IPS-NIHi11 (cell line): ENCODE measurements around the gene NACC1.
"Not testable (repeated sequence)": the region's sequence is repeated elsewhere in the genome, so short reads cannot be mapped to it uniquely, and the experiment has no call there.

ENCODE experiments used
- DNase-seq: peaks from one replicate; pipeline ENCODE4 v3.0.0; 2012; ENCODE audit warnings: mixed read lengths, low spot score

Gene NACC1

GRCh38 chr19:13146763-13147563 lies 28.9 kb downstream of the NACC1 start:
- DNase-seq: no peak

- DNase-seq: not testable (repeated sequence)
These were observed 31.1 kb downstream of the NACC1 start for GRCh38 chr19:13149173-13149627.

GRCh38 chr19:13149628-13150186 lies 31.6 kb downstream of the NACC1 start:
- no peak for DNase-seq

GRCh38 chr19:13150187-13150930 lies 32.3 kb downstream of the NACC1 start, which contains the start of the genes IER2 and STX10:
Gene IER2 (plus strand): TSS chr19:13150411. CDS start chr19:13153187, 2,776 bp downstream.
Gene STX10 (minus strand): TSS chr19:13150375. CDS start chr19:13150173, 202 bp downstream.
- DNase-seq: peak; percentile 93

GRCh38 chr19:13150931-13151604 lies 33.0 kb downstream of the NACC1 start:
- no peak for DNase-seq

- peak; percentile 89 for DNase-seq
These were observed 33.7 kb downstream of the NACC1 start for GRCh38 chr19:13151605-13152355.

GRCh38 chr19:13152356-13152973 lies 34.4 kb downstream of the NACC1 start:
- DNase-seq: no peak

- peak; percentile 73 for DNase-seq
These were observed 35.0 kb downstream of the NACC1 start for GRCh38 chr19:13152974-13153568.

- DNase-seq: no peak
These were observed 35.6 kb downstream of the NACC1 start for GRCh38 chr19:13153569-13154240.

GRCh38 chr19:13154241-13154778 lies 36.2 kb downstream of the NACC1 start:
- DNase-seq: no peak

- DNase-seq: peak; percentile 50
These were observed 36.9 kb downstream of the NACC1 start for GRCh38 chr19:13154911-13155471.

GRCh38 chr19:13155472-13156359 lies 37.7 kb downstream of the NACC1 start:
- DNase-seq: peak; percentile 78

- DNase-seq: no peak
These were observed 41.6 kb downstream of the NACC1 start for GRCh38 chr19:13159713-13160112.

- no peak for DNase-seq
These were observed 42.5 kb downstream of the NACC1 start for GRCh38 chr19:13160557-13160956.

- DNase-seq: peak; percentile 77
These were observed 44.9 kb downstream of the NACC1 start for GRCh38 chr19:13162724-13163608.

- peak; percentile 40 for DNase-seq
These were observed 45.7 kb downstream of the NACC1 start for GRCh38 chr19:13163609-13164342.
